Upper lobe of left lung (tissue), 4 donors: Measurements from ENCODE around the gene OR2AP1.

ENCODE experiments used
- CTCF ChIP-seq, 6 experiments: fragments of 450-650 bp in 4 of 6; fragments of 200-600 bp in 2 of 6; sonication (generic) in 2 of 6; IDR thresholded peaks; one replicate each; pipeline ENCODE4 v1.5.1; 2016 to 2019; ENCODE audit warnings: antibody characterized with exemption in 6 of 6
- EP300 ChIP-seq, 4 donors: sonication (generic); formaldehyde crosslinking; IDR thresholded peaks; one replicate each; pipeline ENCODE4 v1.5.1; 2017; ENCODE audit warnings: antibody characterized with exemption in 4 of 4, control low read depth in 2 of 4
- POLR2A ChIP-seq, 4 donors: fragments of 450-650 bp; IDR thresholded peaks; one replicate each; pipeline ENCODE4 v1.5.1; 2016 to 2017; ENCODE audit warnings: antibody characterized with exemption in 4 of 4, mild to moderate bottlenecking in 2 of 4
- POLR2AphosphoS5 ChIP-seq, 2 donors: sonication (generic); formaldehyde crosslinking; IDR thresholded peaks; one replicate each; pipeline ENCODE4 v1.5.1; 2017; ENCODE audit warnings: antibody characterized with exemption in 2 of 2

GRCh38 chr12:55548756-55549155, 23.5 kb upstream of the OR2AP1 start:
- TF ChIP-seq POLR2AphosphoS5 (IDR thresholded peaks at IDR 0.05) (no peak), CTCF (IDR thresholded peaks at IDR 0.05) (no peak), POLR2A (IDR thresholded peaks at IDR 0.05) (no peak), EP300 (IDR thresholded peaks at IDR 0.05) (no peak)
